DOHH2 (cell line): ENCODE results near the gene KDM6A.

Source experiments
- H3F3A ChIP-seq: fragments of 200-600 bp; sonication (generic), shearing (Covaris generic); 2 replicates; pipeline ENCODE4 v1.6.0; 2016; ENCODE audit warnings: antibody characterized with exemption, mild to moderate bottlenecking; ENCODE audit not compliant: control insufficient read depth, insufficient read depth
- H3K27ac ChIP-seq: fragments of 200-600 bp; sonication (generic); 2 replicates; pipeline ENCODE4 v1.5.1; 2014; ENCODE audit warnings: low read depth, mild to moderate bottlenecking, low read length, moderate library complexity
- H3K27me3 ChIP-seq: fragments of 200-600 bp; sonication (generic); 2 replicates; pipeline ENCODE4 v1.6.1; 2014; ENCODE audit warnings: mild to moderate bottlenecking, low read length, mixed read lengths; ENCODE audit not compliant: control insufficient read depth
- H3K36me3 ChIP-seq: fragments of 200-600 bp; sonication (generic); 2 replicates; pipeline ENCODE4 v1.6.1; 2014; ENCODE audit warnings: mild to moderate bottlenecking, low read length, moderate library complexity, mixed read lengths; ENCODE audit not compliant: control insufficient read depth
- H3K4me1 ChIP-seq: fragments of 200-600 bp; sonication (generic); 2 replicates; pipeline ENCODE4 v1.6.1; 2014; ENCODE audit warnings: mild to moderate bottlenecking, low read length, mixed read lengths; ENCODE audit not compliant: control insufficient read depth
- H3K4me2 ChIP-seq: fragments of 200-600 bp; sonication (generic); 2 replicates; pipeline ENCODE4 v1.6.0; 2014; ENCODE audit warnings: mild to moderate bottlenecking, low read length, moderate library complexity
- H3K4me3 ChIP-seq: fragments of 200-600 bp; sonication (generic); 2 replicates; pipeline ENCODE4 v1.5.1; 2014; ENCODE audit warnings: mild to moderate bottlenecking, low read length, mixed read lengths
- H3K79me2 ChIP-seq: fragments of 200-600 bp; sonication (generic); 2 replicates; pipeline ENCODE4 v1.6.1; 2014; ENCODE audit warnings: mild to moderate bottlenecking, low read length, mixed read lengths; ENCODE audit not compliant: control insufficient read depth
- H3K9me2 ChIP-seq: fragments of 200-600 bp; sonication (generic); replicated peaks from 2 replicates; pipeline ENCODE4 v1.6.1; 2014; ENCODE audit warnings: mild to moderate bottlenecking, low read length, mixed read lengths; ENCODE audit not compliant: control insufficient read depth
- H3K9me3 ChIP-seq: fragments of 200-600 bp; sonication (generic); 2 replicates; pipeline ENCODE4 v1.6.1; 2014; ENCODE audit warnings: antibody characterized with exemption, low read length, mixed read lengths; ENCODE audit not compliant: control insufficient read depth, insufficient read depth
- H4K20me1 ChIP-seq: fragments of 200-600 bp; sonication (generic); 2 replicates; pipeline ENCODE4 v1.6.0; 2014; ENCODE audit warnings: low read depth, mild to moderate bottlenecking, antibody characterized with exemption, low read length, moderate library complexity; ENCODE audit not compliant: control insufficient read depth, insufficient read depth
- EZH2phosphoT487 ChIP-seq: fragments of 200-600 bp; sonication (generic); IDR thresholded peaks from 2 replicates; pipeline ENCODE4 v1.6.1; 2017; ENCODE audit warnings: borderline replicate concordance, mild to moderate bottlenecking, antibody characterized with exemption, low read length, moderate library complexity, mixed read lengths
- TF ChIP-seq, protein P1 (sequence below): fragments of 200-600 bp; sonication (generic); IDR thresholded peaks from one replicate; pipeline ENCODE4 v1.5.1; 2014; ENCODE audit warnings: antibody characterized with exemption, mild to moderate bottlenecking, low read depth, low read length; ENCODE audit not compliant: poor library complexity, severe bottlenecking

Gene KDM6A

DNA sequence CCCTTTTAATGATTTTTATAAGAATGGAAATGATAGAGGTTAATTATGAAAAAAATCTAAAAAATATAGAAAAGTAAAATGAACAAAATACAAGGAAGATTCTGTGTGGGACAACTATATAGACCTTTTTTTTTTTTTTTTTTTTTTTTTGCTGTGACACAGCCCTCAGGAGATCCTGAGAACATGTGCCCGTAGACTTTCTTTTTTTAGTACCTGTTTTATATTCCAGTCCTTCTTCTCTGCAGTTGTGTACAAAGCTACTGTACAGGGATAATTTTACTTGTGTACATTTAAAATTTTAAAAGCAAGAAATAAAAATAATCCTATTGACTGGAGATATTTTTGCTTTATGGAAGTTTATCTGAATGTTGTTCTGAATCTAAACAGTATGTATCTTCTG lies 85.5 kb downstream of the KDM6A start:
- H3K4me2 ChIP-seq: no peak overlapping the region
- H3K36me3 ChIP-seq: no peaks in the 10 kb centered on the region; the same call in 1 of the 2 replicates
- H3K9me3 ChIP-seq: no peaks in the 10 kb centered on the region
- TF ChIP-seq, protein P1, sequence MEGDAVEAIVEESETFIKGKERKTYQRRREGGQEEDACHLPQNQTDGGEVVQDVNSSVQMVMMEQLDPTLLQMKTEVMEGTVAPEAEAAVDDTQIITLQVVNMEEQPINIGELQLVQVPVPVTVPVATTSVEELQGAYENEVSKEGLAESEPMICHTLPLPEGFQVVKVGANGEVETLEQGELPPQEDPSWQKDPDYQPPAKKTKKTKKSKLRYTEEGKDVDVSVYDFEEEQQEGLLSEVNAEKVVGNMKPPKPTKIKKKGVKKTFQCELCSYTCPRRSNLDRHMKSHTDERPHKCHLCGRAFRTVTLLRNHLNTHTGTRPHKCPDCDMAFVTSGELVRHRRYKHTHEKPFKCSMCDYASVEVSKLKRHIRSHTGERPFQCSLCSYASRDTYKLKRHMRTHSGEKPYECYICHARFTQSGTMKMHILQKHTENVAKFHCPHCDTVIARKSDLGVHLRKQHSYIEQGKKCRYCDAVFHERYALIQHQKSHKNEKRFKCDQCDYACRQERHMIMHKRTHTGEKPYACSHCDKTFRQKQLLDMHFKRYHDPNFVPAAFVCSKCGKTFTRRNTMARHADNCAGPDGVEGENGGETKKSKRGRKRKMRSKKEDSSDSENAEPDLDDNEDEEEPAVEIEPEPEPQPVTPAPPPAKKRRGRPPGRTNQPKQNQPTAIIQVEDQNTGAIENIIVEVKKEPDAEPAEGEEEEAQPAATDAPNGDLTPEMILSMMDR: no peak
- TF ChIP-seq EZH2phosphoT487: no peak
- no peaks in the 10 kb centered on the region for H3K4me1 ChIP-seq
- no peak overlapping the region for H3K27ac ChIP-seq
- no peaks in the 10 kb centered on the region for H3K9me2 ChIP-seq
- H3K27me3 ChIP-seq: no peaks in the 10 kb centered on the region
- no peaks in the 10 kb centered on the region for H3F3A ChIP-seq
- H3K4me3 ChIP-seq: no peak overlapping the region
- H4K20me1 ChIP-seq: no peaks in the 10 kb centered on the region
- peaks cover 81% of the 10 kb centered on the region for H3K79me2 ChIP-seq

DNA sequence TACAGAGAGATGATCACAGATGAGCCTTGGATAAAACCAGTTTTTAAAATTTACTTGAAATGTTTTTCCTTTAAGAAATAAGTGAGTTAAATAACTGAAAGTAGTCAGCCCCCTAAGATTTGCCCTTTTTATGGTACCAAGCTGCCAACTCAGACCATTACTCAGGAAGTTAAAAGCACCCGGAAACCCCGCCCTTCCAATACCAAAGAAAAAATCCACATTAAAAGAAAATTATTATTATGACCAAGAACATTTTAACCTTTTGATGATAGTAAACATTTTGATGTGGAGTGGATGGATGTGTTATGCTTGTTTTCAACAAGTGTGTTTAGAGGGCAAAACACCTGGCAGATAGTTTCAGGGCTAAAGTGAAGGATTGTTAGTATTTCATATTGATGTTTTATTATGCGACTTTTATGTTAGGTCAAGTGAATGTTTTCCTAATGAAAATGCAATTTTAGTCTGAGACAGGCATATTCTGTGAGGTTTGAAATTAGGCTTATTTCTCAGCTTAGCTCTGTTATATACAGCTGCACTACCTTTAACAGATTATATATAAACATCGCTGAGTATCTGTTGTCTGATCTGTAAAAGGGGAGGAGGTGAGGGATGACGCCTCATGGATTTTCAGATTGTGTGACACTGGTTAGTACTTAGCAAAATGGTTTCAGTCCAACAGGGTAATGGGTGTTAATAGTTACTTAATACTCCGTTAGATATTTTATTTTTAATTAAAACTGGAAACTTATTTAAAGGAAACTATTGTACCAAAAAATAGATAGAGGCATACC lies 89.0 kb downstream of the KDM6A start:
- TF ChIP-seq EZH2phosphoT487: no peak
- TF ChIP-seq, protein P1: no peak
- H4K20me1 ChIP-seq: no peaks in the 10 kb centered on the region
- H3K4me3 ChIP-seq: no peak overlapping the region
- H3K4me1 ChIP-seq: no peaks in the 10 kb centered on the region
- no peaks in the 10 kb centered on the region for H3K27me3 ChIP-seq
- H3K27ac ChIP-seq: no peak overlapping the region
- H3K9me3 ChIP-seq: no peaks in the 10 kb centered on the region
- H3F3A ChIP-seq: no peaks in the 10 kb centered on the region
- no peaks in the 10 kb centered on the region; the same call in 1 of the 2 replicates for H3K36me3 ChIP-seq
- peaks cover 66% of the 10 kb centered on the region for H3K79me2 ChIP-seq
- no peaks in the 10 kb centered on the region for H3K9me2 ChIP-seq
- H3K4me2 ChIP-seq: no peak overlapping the region

DNA sequence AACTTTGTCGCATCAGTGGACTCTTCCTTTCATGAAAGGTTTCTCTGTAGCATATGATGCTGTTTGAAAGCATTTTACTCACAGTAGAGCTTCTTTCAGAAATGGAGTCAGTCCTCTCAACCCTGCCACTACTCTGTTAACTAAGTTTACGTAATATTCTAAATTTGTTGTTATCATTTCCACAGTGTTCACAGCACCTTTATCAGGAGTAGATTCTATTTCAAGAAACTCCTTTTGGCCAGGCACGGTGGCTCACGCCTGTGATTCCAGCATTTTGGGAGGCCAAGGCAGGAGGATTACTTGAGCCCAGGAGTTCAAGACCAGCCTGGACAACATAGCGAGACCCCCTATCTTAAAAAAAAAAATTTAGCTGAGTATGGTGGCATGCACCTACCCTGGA lies 90.0 kb downstream of the KDM6A start:
- Histone ChIP-seq H3K4me1 (no peaks in the 10 kb centered on the region), H3K27ac (no peak overlapping the region), H3K4me2 (no peak overlapping the region), H3F3A (no peaks in the 10 kb centered on the region), H3K36me3 (no peaks in the 10 kb centered on the region; the same call in 1 of the 2 replicates), H3K79me2 (peaks cover 66% of the 10 kb centered on the region), H3K4me3 (no peak overlapping the region), H3K9me3 (no peaks in the 10 kb centered on the region), H3K27me3 (no peaks in the 10 kb centered on the region), H3K9me2 (no peaks in the 10 kb centered on the region), H4K20me1 (no peaks in the 10 kb centered on the region)
- TF ChIP-seq, protein P1: no peak
- no peak for TF ChIP-seq EZH2phosphoT487
